Measurements from ENCODE around the gene TBC1D9.

The TBC1D9 gene

DNA sequence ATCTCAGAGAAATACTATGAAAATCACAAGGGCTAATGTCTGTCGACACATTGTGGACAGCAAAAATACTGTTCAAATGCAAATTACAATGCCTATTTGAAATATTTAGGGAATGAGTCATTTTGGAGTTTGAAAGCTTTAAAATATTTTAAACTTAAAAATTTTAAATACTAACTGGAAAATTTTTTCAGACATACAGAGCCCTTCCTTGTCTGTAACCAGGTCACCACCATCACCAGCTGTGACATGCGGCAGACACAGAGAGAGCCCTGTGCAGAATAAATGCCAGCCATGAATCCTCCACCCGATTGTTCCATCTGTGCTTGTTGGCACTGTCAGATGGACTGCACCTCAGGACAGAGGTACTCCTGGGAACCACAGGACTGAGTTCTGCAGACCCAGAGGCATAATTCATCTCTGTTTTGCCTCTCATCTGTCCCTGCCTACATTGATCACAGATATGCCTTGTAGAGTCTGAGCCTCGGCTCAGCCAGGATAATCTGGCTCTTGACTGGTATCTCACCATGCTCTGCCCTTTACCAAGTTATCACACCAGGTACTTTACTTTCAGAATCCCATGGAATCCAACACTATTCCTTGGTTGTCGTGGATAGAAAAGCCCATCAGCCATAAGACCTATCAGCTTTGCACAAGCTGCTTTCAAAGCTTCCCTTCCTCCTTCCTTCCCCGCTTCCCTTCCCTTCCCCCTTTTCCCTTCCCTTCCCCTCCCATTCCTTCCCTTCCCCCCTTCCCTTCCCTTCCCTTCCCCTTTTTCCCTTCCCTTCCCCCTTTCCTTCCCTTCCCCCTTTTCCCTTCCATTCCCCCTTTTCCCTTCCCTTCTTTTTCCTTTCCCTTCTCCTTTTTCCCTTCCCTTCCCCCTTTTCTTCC lies 67.2 kb downstream of the TBC1D9 start:
- CTCF ChIA-PET = interaction anchor here (0.9 kb wide), 1 partner anchor 12 kb away, joined by 4 read pairs; no protein-coding TSS in a partner anchor
- TF ChIP-seq, protein P1, sequence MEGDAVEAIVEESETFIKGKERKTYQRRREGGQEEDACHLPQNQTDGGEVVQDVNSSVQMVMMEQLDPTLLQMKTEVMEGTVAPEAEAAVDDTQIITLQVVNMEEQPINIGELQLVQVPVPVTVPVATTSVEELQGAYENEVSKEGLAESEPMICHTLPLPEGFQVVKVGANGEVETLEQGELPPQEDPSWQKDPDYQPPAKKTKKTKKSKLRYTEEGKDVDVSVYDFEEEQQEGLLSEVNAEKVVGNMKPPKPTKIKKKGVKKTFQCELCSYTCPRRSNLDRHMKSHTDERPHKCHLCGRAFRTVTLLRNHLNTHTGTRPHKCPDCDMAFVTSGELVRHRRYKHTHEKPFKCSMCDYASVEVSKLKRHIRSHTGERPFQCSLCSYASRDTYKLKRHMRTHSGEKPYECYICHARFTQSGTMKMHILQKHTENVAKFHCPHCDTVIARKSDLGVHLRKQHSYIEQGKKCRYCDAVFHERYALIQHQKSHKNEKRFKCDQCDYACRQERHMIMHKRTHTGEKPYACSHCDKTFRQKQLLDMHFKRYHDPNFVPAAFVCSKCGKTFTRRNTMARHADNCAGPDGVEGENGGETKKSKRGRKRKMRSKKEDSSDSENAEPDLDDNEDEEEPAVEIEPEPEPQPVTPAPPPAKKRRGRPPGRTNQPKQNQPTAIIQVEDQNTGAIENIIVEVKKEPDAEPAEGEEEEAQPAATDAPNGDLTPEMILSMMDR (IDR thresholded peaks at IDR 0.05; ENCODE audit: insufficient read depth, low read length, missing control alignments) = no peak
- H3K4me3 ChIP-seq (ENCODE audit: low read depth, low read length) = no peak overlapping the region
- POLR2A ChIA-PET = no interaction called here
- no peak for DNase-seq (ENCODE audit: low read depth, low spot score)

DNA sequence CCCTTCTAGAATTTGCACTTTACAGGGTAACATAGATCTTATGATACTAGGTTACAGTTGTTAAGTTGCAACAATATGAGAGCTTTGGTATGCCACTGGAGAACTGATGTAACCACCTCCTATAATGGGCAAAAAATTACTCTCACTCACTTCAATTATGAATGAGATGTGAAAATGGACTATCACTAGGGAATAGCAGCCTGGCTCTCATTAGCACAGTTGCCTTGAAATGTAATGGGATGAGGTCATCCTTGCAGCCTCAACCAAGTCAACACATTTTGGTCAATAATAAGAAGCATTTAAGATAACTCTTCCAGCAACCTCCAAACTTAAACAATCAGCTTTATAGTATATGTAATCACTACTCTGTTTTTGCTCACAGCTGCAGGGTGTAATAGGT lies 69.4 kb downstream of the TBC1D9 start:
- TF ChIP-seq, protein P1 (IDR thresholded peaks at IDR 0.05; ENCODE audit: insufficient read depth, low read length, missing control alignments) = no peak
- ChIA-PET POLR2A (no interaction called here), CTCF (no interaction called here)
- H3K4me3 ChIP-seq (ENCODE audit: low read depth, low read length) = no peak overlapping the region
- DNase-seq (ENCODE audit: low read depth, low spot score) = peak; percentile 45

GRCh38 chr4:140684314-140684713 lies 71.9 kb downstream of the TBC1D9 start:
- CTCF ChIA-PET = no interaction called here
- TF ChIP-seq, protein P1 (IDR thresholded peaks at IDR 0.05; ENCODE audit: insufficient read depth, low read length, missing control alignments) = no peak
- H3K4me3 ChIP-seq (ENCODE audit: low read depth, low read length) = no peak overlapping the region
- no peak for DNase-seq (ENCODE audit: low read depth, low spot score)
- POLR2A ChIA-PET = no interaction called here

DNA sequence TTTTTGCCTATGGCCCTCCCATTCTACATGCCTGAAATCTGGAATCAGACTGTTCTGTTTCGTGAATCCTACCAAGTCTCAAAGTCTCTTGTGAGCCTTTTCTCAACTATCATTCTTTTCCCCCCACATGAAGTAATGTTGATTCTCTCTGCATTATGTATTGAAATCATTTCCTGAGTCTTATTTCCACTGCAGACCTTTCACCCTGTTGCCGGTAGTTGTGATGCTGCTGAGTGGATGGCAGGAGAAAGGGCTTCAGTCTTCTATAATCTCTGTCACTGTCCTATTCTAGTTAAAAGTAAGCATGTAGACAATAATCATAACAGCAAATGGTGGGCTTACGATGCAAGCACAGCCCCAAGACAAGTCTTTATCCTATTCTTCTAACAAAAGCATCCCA lies 75.0 kb downstream of the TBC1D9 start:
- TF ChIP-seq, protein P1 (IDR thresholded peaks at IDR 0.05; ENCODE audit: insufficient read depth, low read length, missing control alignments) = no peak
- ChIA-PET CTCF (no interaction called here), POLR2A (no interaction called here)
- no peak for DNase-seq (ENCODE audit: low read depth, low spot score)
- H3K4me3 ChIP-seq (ENCODE audit: low read depth, low read length) = no peak overlapping the region

DNA sequence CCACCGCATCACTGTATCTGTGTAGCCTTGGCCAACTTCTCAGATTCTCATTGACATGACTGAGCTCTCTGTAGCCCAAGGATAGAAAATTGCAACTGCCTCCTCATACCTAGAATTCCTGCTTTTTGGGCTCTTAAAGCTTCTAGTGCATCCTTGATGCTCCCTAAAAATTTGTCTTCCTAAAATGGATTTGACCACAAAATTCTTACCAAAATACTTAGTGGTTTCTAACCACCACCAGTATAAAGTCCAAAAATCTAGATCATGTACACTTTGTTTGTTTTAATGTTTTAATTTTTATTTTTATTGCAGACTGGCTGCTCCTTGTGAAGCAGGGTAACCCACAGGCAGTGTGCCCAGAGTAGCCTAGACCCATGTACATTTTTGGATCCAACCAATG lies 75.5 kb downstream of the TBC1D9 start:
- CTCF ChIA-PET = interaction anchor here (0.8 kb wide), 1 partner anchor 10 kb away, joined by 3 read pairs; no protein-coding TSS in a partner anchor
- POLR2A ChIA-PET = no interaction called here

DNA sequence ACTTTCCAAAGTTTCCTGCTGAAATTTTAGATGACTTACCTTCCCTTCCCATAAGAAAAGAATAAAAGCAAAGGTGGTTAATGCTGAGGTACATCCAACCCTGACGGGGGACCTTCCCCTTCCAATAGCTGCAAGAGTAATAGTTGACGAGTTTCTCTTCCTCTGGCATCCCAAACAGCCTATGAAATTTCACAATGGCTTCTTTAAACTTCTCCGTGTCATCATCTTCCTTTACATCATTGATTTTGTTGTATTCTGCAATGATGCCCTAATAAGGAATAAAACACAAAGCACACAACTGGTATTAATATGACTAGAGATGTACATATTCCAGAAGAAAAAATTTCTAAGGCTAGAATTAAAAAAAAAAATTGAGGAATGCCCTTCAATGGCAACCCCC lies 76.6 kb downstream of the TBC1D9 start:
- H3K4me3 ChIP-seq (ENCODE audit: low read depth, low read length) = no peak overlapping the region
- DNase-seq (ENCODE audit: low read depth, low spot score) = no peak
- CTCF ChIA-PET = no interaction called here
- TF ChIP-seq, protein P1 (IDR thresholded peaks at IDR 0.05; ENCODE audit: insufficient read depth, low read length, missing control alignments) = no peak
- POLR2A ChIA-PET = interaction anchor here (0.7 kb wide), 1 partner anchor 57 kb away, joined by 3 read pairs; no protein-coding TSS in a partner anchor

More for the DNA sequence above, 75.5 kb downstream of the TBC1D9 start:
- TF ChIP-seq, protein P1 (IDR thresholded peaks at IDR 0.05; ENCODE audit: insufficient read depth, low read length, missing control alignments) = no peak
- no peak for DNase-seq (ENCODE audit: low read depth, low spot score)
- H3K4me3 ChIP-seq (ENCODE audit: low read depth, low read length) = no peak overlapping the region
